HG02759 (cell line): ENCODE data around the gene CCDC90B.

Source experiments
- ATAC-seq: cut with Tn5 transposase; IDR thresholded peaks from one replicate; pipeline ENCODE4 v1.9.1; 2021; ENCODE audit warnings: mild to moderate bottlenecking, moderate library complexity; ENCODE audit not compliant: unreplicated experiment

Gene CCDC90B

DNA sequence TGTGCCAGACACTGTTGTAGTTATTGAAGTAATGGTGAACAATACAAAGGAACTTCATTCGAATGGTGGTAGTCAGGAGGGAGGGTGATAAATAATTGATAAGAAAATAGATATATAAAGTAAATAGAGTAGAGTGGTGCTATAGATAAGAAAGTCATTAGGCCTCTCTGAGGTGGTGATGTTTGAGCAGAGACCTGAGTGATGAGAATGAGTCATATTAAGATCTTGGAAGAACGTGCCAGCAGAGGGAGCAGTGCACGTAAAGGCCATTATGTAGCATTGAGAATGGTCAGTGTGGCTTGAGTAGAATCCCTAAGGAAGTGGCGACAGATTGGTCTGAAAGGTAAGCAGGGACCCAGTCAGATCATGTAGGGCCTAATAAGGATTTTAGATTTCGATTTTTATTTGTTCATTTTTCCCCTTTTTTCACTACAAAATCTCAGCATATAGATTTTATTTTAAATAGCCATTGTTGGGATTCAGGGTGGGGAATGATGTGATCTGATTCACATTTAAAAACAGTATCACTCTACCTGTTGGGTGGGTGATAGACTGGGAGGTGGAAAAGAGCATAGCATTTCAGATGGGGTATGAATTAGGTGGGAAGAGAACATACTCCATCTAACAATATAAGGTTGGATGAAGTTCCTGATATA, 44.7 kb downstream of the CCDC90B start:
- ATAC-seq: peak; percentile 82

- ATAC-seq: no peak
These were observed 48.1 kb downstream of the CCDC90B start for GRCh38 chr11:83238111-83238510.

- ATAC-seq: no peak
These were observed 50.3 kb downstream of the CCDC90B start for GRCh38 chr11:83235825-83236224.

- no peak for ATAC-seq
These were observed 62.7 kb downstream of the CCDC90B start for GRCh38 chr11:83223457-83223856.

DNA sequence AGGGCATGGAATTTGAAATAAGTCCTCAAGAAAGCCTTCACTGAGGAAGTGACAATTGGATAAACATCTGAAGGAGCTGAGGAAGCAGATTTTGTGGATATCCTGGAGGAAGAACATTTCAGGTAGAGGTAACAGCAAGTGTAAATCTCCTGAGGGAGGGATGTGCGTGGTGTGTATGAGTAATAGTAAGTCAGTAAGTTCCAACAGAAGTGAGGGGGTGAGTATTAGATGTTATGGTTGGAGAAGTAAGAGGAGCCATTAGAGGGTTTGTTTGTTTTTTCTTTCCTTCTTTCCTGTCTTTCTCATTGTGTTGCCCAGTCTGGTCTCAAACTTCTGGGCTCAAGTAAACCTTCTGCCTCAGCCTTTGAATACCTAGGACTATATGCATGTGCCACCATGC, 63.7 kb downstream of the CCDC90B start:
- ATAC-seq: no peak

- ATAC-seq: no peak
These were observed 64.5 kb downstream of the CCDC90B start for GRCh38 chr11:83221694-83222093.

GRCh38 chr11:83220260-83220659, 65.9 kb downstream of the CCDC90B start:
- no peak for ATAC-seq

GRCh38 chr11:83219095-83219494, 67.1 kb downstream of the CCDC90B start:
- ATAC-seq: no peak
